Stimulated activated CD4-positive, alpha-beta T cell treated with anti-CD3 and anti-CD28 coated beads, TNF-alpha, amount 100 ng/mL, for 1 hour (primary cell): ENCODE measurements around the gene KCNQ1.

Source experiments
- DNase-seq, 3 donors: peaks; one replicate each; pipeline ENCODE4 v3.0.0-alpha.2; 2020; ENCODE audit warnings: low read depth in 3 of 3, low spot score in 1 of 3

Gene KCNQ1

DNA sequence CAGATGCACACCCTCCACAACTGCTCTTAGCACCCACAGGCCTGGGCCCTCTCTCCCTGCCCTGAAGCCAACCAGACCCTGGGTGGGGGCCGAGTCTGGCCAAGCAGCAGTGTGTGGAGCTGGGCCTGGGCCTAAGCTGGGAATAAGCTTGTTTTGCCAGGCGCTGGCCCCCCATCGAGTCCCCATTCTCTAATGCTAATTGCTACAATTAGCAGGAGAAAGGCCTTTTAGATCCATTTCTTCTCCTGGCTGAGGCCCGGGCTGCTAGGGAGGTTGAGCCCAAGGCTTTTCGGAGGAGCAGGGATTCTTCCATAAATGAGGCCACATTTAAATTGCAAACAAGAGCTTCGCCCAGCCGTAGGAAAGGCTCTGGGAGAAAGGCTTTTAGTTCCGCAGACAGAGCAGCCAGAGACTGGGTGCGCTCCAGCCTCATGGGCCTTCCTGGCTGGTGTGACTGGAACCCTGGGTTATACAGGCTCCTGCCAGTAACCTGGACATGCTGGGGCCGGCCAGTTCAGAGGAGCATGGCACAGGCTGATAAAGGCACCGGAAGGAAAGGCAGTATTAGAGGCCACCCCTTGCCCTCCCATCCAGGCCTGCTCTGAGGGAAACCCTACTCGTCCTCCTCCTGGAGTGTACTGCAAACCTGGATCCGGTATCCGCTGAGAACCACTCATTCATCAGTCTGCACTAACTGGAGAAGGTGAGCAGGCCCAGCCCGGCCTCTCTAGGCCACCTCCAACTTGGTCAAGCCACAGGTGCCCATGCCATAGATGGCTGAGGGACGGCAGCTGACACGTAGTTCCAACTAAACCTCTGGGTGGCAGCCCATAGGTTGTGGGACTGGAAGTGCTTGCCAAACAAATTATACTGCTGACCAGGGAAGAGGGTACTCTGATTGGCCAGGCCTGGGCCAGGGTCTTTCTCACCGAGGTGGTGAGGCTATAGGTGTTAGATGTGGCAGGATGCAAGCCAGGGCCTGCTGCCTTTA, 248.8 kb downstream of the KCNQ1 start:
- DNase-seq: no peak

DNA sequence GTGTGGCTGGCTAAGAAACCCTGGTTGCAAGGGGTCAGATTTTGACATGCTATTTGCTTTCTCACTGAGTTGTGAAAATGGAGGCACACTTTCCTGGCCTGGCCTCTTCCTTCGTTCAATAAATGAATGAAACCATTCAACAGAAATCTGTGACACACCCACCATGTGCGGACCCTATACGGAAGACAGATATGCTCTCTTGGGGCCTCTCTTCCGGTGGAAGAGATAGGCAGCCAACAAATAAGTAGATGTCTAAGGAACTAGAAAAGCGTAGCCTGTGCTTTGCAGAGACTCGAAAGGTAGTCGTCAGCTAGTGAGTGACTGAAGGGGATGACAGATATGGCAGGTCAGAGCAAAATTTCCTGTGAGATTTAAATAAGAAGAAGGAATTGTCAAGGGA, 249.7 kb downstream of the KCNQ1 start:
- DNase-seq: no peak

DNA sequence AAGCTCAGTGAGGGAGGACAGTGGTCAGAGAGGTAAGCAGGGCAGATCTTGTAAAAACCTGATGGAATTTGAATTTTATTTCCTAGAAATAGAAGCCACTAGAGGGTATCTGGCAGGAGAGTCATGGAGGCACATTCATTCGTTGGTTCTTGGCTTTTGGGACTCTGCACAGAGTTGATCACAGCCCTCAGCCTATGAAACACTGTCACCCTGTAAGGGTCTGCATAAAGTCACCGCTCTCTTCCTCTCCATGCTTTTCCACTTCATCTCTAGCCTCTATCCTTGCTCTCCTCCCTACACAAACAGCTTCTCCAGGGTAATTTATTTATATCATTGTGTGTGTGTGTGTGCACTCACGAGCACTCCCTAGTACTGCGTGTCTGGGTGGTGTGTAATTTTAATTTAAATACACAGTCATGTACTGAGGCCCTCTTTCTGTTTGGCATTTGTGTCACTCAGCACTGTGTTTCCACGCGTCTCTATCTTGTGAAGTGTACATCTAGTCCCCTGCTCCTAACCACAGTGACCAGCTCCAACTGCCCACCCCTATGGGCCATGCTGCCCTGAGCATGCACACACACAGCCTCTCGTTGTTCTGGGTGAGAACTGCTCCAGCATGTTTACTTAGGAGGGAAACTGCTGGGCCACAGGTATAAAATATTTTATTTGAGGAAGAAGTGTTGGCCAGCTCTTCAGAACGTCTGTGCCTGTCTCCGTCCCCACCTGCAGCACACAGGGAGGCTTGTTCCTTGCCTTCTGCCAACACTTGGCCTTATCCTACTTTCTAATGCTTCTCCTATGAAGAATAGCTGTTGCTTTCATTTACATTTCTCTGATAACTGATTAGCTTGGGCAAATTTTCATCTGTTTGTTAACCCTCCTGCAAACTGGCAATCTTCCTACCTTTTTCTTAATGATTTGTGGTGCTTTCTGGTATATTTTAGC, 250.5 kb downstream of the KCNQ1 start:
- no peak for DNase-seq

DNA sequence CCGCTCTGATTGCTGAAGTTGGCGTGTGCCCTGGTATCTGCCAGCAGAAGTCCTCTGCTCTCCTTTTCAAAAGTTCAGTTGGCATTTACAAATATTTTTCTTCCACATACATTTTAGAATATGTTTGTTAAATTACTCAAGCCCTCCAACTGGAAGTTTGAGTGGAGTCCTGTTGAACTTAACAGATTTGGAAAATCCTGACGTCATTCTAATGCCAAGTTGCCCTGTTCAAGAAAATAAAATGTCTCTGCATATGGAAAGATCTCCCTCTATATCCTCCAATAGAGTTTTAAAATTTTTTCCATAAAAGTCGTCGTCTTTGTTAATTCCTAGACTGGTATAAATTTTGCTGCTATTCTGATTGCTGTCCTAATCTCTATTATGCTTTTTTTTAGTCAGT, 251.6 kb downstream of the KCNQ1 start:
- DNase-seq: no peak

DNA sequence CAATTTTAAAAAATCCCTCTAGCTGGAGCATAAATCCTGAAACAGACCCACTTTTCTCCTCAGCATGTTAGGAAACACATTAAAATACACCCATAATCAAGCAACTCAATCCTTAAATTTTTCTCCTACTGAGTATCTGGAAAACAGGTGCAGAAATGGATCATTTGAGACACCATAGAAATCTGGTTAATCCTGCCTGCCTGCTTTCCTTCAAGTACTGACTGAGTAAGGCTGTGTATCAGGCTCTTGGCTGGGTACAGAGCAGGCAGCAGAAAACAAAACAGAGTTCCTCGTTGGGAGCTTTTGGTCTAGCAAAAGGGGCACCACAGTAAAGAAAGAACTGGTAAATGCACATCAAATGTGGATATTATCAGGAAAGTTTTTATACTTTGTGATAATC, 253.1 kb downstream of the KCNQ1 start:
- no peak for DNase-seq

DNA sequence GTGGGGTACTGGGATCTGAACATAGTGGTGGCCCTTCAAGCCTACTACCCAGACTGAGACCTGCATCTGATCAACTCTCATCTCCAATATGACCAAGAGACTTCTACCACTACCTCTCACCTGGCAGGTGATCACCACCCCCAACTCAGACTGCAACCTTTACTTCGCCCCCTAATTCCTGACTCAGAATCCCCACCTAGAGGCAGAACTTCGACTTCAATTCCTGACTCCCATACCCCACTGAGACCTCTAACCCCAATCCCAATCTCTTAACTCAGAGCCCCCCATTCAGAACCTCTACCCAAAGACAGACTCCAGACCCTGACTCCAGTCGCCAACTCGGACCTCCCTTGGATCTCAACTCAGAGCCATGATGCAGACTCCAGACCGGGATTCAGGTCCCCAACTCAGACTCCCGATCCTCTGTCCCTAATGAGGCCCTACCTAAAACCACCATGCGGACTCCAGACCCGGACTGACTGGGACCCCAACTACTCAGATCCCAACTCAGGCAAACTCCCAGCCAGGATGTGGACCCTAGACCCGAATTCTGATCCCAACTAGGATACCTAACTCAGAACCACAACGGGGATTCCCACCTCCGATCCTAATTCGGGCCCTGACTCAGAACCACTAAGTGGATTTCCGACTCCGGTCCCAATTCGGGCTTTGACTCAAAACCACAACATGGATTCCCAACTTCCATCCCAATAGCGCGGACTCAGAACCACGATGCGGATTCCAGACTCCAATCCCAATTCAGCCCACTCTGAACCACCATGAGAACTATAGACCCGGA, 253.8 kb downstream of the KCNQ1 start:
- DNase-seq: no peak

DNA sequence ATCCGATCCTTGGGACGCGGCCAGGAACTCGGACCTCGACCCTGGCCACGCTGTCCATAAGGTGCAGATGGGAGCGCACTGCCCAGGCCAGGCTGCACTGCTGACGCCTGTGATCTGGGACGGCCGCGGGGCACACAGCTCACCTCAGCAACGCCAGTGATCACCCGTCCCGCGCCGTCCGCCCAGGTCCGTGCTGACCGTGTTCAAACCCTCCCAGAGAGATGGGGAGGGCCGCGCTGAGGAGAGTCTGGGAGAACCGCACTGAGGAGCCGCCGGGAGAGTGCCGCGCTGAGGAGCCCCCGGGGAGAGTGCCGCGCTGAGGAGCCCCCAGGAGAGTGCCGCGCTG, 254.3 kb downstream of the KCNQ1 start:
- DNase-seq: no peak

DNA sequence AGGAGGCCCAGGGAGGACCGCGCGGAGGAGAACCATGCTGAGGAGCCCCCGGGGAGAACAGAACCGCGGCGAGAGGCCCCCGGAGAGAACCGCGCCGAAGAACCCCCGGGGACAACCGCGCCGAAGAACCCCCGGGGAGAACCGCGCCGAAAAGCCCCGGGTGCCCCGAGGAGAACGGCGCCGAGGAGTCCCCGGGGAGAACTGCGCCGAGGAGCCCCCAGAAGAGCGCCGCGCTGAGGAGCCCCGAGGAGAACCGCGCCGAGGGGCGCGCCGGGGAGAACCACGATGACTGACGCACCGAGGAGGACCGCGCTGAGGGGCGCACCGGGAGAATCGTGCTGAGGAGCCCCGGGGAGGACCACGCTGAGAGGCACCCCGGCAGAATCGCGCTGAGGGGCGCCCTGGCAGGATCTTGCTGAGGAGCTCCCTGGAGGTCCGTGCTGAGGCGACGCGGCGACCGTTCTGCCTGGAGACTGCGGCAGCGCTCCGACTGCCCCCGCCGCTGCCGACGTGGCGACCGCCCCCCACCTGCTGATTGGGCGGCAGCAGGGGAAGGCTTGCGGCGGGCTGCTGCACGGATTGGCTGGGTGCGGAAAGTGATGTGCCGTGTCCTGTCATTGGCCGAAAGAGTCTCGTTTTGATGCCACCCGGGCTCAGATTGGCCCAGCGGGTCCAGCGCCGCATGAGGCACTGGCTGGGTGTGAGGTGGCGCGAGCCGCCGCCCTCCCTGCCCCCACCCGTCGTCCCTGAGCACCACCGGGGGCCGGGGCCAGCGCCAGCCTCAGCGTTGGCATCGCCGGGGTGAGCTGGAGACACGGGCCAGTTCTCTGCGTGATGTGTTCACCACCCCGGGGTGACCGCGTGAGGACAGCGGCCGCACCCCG, 255.0 kb downstream of the KCNQ1 start, which contains the start of gene KCNQ1OT1:
Gene KCNQ1OT1, minus strand, starts transcription at position 464 of the 884 bp plus-strand sequence.
- DNase-seq: peak; percentile 67 to 76 (median 67)

DNA sequence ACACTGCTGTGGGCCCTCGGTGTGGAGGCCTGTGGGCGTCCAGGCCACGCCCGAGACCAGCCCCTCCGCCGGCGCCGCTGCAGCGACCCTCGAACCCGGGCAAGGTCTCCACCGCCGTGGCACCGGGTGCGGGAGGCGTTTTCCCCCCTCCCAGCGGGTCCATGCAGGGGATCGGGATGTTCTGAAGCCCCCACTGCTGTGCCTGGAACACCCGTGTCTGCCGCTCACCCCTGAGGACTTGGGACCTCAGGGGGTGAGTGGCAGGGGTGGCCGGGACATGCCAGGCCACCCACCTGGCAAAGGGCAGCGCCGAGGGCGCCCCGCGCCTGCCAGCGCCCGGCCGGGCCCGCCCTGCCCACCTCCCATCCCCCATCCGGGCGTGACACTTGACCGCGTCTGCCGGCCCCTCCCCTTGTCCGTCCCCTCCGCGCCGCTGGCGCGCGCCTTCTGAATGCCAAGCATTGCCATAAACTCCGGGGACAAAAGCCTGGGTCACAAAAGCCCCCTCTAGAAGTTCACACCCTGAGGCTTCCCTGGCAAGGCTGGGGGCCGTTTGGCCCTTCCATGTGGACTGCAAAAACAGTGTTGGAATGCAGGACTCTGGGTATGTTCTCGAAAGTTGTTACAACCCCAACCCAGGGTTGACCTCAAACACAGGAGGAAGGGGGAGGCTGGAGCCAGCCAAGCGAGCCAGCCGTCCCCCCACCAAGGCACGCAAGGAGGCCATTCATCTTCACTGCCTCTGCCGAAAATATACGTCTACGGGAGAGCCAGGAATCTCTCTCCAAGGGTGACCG, 255.8 kb downstream of the KCNQ1 start:
- DNase-seq: no peak

DNA sequence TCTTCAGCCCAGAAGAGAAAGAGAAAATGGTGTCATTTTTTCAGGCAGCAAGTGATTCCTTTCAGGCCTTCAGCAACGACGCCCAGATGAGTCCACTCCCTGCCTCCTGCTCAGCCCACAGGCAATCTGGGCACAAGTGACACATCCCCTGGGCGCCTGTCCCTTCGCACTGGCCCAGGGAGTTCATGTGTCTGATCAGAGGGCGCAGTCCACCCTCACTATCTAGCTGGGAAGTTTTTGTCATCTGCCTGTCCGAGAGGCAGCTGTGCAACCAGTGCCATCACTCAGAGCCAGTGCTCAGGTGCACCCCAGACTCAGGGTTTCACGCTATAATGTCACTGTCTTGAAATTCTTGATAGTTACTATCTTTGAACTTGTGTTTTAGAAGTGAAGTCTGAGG, 256.4 kb downstream of the KCNQ1 start:
- DNase-seq: no peak

DNA sequence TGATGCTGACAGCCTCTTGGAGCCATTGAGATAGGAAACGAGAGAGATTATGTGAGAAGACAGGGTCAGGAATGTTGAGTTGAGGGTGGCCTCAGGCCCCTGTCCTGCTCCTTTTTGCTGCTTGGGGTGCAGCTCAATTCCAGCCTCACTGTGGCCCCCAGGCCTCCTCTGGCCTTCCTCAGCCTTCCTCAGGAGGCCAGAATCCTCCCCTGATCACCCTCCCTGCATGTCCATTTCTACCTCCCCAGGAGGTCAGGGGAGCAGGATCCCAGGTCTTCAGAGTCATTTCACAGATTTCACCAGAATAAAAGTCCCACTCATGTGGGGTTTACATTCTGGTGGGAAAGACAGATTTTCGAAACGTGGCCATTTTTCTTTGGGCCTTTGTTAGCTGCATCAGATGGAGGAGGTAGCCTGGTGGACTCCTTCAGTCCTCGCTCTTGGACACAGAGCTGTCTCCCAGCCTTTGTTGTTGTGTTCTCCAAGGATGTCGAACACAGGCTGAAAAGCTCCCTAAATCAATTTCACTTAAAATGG, 257.2 kb downstream of the KCNQ1 start:
- DNase-seq: no peak

DNA sequence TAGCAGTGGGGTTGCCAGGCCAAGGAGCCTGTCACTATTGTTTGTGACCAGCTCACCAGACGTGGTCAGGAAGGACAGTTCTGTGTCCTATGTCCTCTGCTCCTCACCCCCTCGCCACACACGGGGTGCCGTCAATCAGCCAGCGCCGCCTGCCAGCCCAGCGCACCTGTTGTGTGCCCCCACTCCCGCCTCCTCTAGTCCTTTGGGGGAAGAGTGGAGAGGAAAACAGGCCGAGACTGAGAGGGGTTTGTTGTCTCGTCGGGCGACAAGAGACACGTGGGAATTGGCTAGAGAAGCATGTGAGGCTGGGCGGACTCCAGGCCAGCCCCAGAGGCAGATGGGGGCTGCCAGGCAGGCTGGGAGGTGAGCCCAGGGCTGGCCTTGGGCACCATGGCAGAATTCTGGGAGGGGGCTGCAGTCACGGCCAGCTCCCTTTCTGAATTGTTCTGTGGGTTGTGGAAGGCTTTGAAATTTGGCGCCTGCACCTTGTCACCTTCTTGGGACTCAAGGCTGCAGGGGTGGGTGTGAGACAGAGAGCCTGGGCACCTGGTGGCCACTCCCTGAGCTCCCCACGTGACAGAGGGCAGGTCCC, 258.1 kb downstream of the KCNQ1 start:
- DNase-seq: no peak

DNA sequence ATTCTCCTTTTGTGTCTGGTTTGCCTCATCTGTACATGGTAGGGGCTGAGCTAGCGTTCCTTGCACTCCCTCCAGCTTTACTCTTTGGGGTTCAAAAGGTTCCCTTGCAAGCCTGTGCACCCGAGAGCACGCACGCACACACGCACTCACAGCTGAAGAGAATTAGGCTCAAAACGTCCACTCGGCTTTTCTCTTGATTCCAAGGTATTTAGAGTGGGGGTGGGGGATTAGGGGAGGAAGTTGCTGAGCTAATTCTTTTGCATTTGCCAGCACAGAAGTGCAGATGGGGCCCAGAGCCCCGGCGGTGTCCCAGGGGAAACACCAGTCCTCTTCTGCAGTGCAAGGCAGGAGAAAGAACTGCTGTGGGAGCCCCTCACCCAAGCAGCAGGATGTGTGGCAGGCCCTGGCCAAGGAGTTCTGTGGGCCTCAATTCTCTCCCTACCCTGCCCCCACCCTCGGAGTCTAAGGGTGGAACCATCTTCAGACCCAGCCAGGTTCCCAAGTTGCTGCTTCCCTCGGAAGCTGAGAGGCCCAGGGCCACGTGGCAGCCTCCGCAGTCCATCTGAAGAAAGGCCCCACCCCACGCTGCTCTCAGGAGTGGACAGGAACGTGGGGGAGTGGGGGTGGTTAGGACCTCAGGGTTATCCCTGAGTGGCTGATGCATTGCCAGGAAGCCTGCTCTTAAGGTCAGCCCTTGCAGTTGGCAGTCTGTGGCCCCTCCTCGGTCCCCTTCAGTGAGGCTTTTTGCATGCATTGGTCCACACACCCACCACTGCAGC, 258.7 kb downstream of the KCNQ1 start:
- DNase-seq: no peak

DNA sequence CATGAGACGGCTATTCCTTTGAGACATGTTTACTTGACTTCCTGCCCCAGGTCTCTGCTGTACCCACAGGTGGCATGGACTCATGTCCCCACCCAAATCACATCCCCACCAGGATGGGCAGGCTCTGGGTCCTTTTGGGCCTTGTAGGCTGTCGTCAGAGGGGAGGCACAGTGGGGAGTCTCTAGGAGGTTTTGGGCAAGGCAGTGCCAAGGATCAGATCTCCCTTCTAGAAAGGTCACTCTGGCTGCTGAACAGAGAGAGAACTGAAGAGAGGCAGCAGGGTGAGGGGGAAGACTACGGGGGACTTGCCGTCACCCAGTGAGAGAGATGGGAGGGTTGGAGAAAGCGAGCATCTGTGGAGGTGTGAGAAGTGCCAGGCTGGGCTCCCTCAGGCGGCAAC, 259.5 kb downstream of the KCNQ1 start:
- no peak for DNase-seq

DNA sequence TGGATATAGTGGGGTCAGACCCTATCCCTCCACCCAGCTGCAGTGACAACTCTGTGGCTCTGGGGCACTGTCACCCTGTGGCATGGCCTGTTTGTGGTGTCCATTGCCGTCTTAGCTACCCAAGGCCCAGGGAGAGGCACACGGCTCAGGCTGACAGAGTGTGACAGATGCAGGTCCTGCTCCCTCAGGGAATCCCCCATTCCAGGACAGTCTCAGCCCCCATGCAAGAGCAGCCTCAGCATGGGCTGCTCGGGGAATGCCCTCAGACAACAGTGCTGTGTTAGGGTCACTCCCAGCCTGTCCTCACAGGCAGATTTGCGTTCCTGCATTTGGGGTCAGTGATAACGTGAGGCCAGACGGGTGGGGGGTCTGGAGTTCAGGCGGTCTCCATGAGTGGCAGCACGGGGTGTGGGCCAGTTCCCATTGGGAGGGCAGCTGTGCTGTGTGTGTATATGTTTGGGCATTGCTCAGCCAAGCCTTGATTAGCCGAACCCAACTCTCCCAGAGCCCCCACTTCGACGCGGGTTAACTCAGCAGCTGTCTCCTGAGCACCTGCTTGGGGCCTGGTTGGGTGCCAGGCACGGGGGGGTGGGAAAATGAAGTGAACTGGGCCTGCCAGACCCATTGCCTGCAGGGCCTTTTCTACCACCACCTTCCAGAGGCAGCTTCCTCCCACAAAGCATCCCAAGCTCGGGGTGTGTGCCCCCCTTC, 260.2 kb downstream of the KCNQ1 start:
- DNase-seq: no peak

DNA sequence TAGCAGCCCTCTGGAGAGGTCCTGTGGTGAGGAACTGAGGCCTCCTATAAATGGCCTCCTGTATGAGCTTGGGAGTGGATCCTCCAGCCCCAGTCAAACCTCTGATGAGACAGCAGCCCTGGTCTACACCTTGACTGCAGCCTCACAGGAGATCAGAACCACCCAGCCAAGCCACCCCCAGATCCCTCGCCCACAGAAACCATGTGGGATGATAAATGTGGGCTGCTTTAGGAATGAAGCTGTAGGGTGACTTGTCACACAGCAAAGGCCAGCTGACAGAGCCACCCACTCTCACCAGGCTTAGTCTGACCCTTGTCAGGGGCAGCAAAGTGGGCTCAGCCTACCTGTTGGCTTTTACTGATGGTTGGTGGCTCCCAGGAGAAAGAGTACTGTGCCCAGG, 261.5 kb downstream of the KCNQ1 start:
- no peak for DNase-seq

DNA sequence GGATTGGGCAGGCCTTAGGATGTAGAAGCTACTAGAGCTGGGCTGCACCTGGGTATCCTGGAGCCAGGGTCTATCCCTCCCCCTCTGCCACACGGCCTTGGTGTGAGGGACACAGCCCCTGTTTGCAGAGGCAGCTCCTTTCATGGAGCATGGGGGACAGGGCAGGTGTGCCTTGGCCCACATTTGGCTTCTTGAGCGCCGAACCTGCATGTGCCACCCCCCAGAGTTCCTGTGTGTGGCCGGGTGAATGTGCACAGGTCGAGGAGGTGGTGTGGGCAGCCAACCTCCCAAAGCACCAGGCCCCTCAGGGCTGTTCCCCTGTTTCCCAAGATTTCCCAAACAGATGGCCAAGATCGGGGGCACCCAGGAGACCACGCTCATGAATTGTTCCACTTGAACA, 262.9 kb downstream of the KCNQ1 start:
- no peak for DNase-seq
